BLaER1 treated with 17β-estradiol and CSF1 and Interleukin-3, amounts not matched to agents 10 nM and 100 nM (cell line): ENCODE data around the gene USP7.
A peak's percentile ranks its signal among the peaks of the same experiment; 100 is the strongest.

Experiments used
- H3K27ac ChIP-seq, 11 experiments: shearing (Covaris generic); formaldehyde crosslinking; 2 replicates each; pipeline ENCODE4 v1.8.1; 2022
- H3K27me3 ChIP-seq, 11 experiments: shearing (Covaris generic); formaldehyde crosslinking; 2 replicates each; pipeline ENCODE4 v1.8.1; 2022
- H3K36me3 ChIP-seq, 11 experiments: shearing (Covaris generic); formaldehyde crosslinking; 2 replicates each; pipeline ENCODE4 v1.8.1; 2022
- H3K4me1 ChIP-seq, 10 experiments: shearing (Covaris generic); formaldehyde crosslinking; 2 replicates each; pipeline ENCODE4 v1.8.1; 2022
- H3K4me2 ChIP-seq, 11 experiments: shearing (Covaris generic); formaldehyde crosslinking; 2 replicates each; pipeline ENCODE4 v1.8.1; 2022
- H3K4me3 ChIP-seq, 10 experiments: shearing (Covaris generic); formaldehyde crosslinking; 2 replicates each; pipeline ENCODE4 v1.8.1; 2022
- H3K9ac ChIP-seq, 11 experiments: shearing (Covaris generic); formaldehyde crosslinking; 2 replicates each; pipeline ENCODE4 v1.8.1; 2022
- H3K9me3 ChIP-seq, 11 experiments: shearing (Covaris generic); formaldehyde crosslinking; replicated peaks in 1 of 11; 2 replicates each; pipeline ENCODE4 v1.8.1; 2022
- H4K20me1 ChIP-seq, 11 experiments: shearing (Covaris generic); formaldehyde crosslinking; 2 replicates each; pipeline ENCODE4 v1.8.1; 2022
- Cebpa-rat ChIP-seq, 11 experiments: shearing (Covaris generic); IDR thresholded peaks; 2 replicates each; pipeline ENCODE4 v1.8.1; 2022

The USP7 gene

DNA sequence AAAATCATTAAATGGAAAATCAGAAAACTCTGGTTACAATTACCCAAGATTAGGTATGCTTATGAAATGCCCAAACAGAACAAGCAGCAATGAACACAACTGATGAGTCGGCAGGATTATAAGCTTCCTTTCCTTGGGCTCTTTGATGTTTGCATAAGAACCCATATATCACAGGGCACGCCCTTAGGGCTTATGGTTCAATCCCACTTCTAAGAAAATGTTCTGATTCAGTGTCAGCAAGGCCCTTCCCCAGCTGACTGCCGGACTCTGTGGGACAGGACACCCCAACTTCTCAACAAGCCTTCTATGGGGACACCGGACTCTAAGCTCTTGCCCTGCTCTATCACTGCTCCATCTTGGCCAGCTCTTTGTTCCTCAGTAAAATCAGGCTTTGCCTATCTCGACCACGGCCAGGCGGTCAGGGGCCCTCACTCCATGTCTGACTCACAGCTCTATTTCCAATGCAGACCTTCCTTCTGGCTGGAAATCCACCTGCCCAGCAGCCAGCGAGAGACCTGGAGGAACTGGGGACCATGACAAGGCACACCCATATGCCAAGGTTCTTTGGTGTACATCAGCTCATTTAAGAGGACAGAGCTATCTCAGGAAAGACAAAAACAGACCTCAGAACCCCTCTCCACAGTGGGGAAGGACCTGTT lies 54.8 kb downstream of the USP7 start:
- Histone ChIP-seq H3K36me3 (peaks cover 100% of the 10 kb centered on the region in 11 experiments), H3K4me2 (peak overlapping the region in 3 of 11 experiments; percentile 18 to 30 (median 23); a peak in 3 of 22 replicates), H3K9me3 (no peaks in the 10 kb centered on the region), H3K4me3 (no peak overlapping the region), H3K9ac (no peak overlapping the region), H3K27me3 (no peaks in the 10 kb centered on the region), H3K27ac (peak overlapping the region in 2 of 11 experiments; percentile 8 to 39; a peak in 3 of 22 replicates), H3K4me1 (peaks cover 3 to 25% (median 14%) of the 10 kb centered on the region in 10 experiments; a peak in 17 of 20 replicates), H4K20me1 (peaks cover 73 to 100% (median 100%) of the 10 kb centered on the region in 11 experiments; a peak in 21 of 22 replicates)
- no peak for TF ChIP-seq Cebpa-rat (IDR thresholded peaks at IDR 0.05)

DNA sequence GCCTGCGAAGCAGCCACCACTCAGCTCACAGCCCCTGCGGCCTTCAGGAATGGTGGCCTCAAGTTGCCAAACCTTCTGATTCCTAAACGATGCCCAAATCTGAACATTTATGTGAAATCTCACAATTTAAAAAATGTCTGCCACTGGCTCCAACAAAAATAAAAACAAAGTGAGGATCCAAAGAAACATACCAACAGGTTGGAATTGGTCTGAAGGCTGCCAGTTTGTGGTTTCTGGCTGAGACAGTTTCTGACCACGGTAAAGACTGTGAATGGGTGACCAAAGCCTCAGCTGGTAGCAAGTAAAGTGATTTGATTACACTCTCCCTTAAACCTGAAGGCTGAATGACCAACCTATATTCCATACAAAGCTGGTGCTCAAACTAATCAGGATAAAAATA lies 56.6 kb downstream of the USP7 start:
- Histone ChIP-seq H3K36me3 (peaks cover 100% of the 10 kb centered on the region in 11 experiments), H3K9ac (peak overlapping the region in 2 of 11 experiments; percentile 3 to 10; a peak in 1 of 22 replicates), H3K27me3 (no peaks in the 10 kb centered on the region), H3K4me3 (no peak overlapping the region), H3K27ac (no peak overlapping the region; a peak in 1 of 22 replicates), H4K20me1 (peaks cover 58 to 99% (median 87%) of the 10 kb centered on the region in 11 experiments; a peak in 21 of 22 replicates), H3K4me1 (peaks cover 0 to 19% (median 7%) of the 10 kb centered on the region in 10 experiments; a peak in 11 of 20 replicates), H3K9me3 (no peaks in the 10 kb centered on the region), H3K4me2 (no peak overlapping the region)
- no peak for TF ChIP-seq Cebpa-rat (IDR thresholded peaks at IDR 0.05)

DNA sequence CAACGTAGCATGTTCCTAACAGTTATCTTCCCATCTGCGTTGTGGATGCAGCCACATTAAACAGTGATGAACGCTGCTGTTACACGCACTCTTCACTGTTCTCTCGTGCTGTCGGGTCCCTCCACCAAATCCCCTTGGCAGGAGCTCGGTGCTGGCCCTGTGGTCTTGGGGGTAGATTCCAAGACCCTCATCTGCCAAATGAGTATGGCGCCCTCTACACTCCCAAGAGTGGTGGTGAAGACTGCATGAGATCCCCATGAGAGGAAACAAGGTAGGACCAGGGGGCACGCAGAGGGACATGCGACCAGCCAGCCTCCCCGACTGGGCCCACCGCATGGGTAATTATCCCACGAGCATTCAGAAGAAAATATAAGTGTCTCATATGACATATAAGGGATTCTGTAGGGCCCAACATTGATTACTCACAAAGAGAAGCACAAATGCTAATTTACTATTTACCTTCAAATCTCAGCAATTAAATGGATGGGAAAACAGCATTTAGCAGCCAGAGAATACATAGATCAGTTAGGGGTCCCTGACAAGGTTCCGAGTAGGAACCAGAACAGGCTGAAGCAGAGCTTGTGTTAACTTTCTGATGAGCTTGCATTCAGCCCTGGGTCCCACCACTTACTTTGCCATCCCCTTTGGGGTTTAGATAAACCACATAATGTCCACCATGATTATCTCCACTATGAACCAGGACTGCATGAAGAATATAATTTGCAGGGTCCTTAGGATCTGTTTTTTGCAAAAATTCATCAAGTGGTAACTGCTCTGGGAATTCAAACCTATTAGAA lies 57.7 kb downstream of the USP7 start:
- TF ChIP-seq Cebpa-rat (IDR thresholded peaks at IDR 0.05) = no peak
- peaks cover 0 to 19% (median 5%) of the 10 kb centered on the region in 10 experiments; a peak in 11 of 20 replicates for H3K4me1 ChIP-seq
- no peak overlapping the region for H3K27ac ChIP-seq
- H4K20me1 ChIP-seq = peaks cover 47 to 99% (median 83%) of the 10 kb centered on the region in 11 experiments; a peak in 21 of 22 replicates
- no peak overlapping the region for H3K4me2 ChIP-seq
- H3K27me3 ChIP-seq = no peaks in the 10 kb centered on the region
- H3K9ac ChIP-seq = no peak overlapping the region
- peaks cover 100% of the 10 kb centered on the region in 11 experiments for H3K36me3 ChIP-seq
- no peak overlapping the region for H3K4me3 ChIP-seq
- H3K9me3 ChIP-seq = no peaks in the 10 kb centered on the region

DNA sequence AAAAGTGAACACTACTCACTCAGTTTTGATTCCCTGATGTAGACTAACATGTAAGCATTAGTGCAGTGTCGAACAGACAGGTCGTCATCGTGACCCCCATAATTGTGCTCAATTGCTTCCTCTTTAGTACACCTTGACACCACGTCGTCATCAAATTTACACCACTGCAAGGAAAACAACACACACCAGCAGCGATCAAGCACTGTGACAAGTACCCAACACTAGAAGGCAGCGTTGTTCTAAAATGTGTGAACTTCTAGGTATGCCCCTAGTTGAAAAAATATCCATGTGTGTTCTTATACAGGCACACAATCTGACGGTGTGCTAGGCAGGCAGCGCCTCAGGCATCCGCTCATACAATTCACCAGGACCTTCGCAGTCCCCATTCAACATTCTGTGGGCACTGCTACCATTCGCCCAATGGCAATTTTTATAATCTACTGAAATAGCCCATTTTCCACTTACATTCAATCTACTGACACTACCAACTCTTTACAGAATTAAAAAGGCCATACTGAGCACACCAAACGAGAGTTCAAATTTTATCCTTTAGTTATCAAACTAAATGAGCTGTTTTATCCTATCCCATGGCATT lies 58.4 kb downstream of the USP7 start:
- peaks cover 0 to 19% (median 4%) of the 10 kb centered on the region in 10 experiments; a peak in 10 of 20 replicates for H3K4me1 ChIP-seq
- no peak for TF ChIP-seq Cebpa-rat (IDR thresholded peaks at IDR 0.05)
- no peak overlapping the region for H3K4me2 ChIP-seq
- no peak overlapping the region for H3K9ac ChIP-seq
- H3K27ac ChIP-seq = no peak overlapping the region
- peaks cover 100% of the 10 kb centered on the region in 11 experiments for H3K36me3 ChIP-seq
- no peaks in the 10 kb centered on the region for H3K27me3 ChIP-seq
- H3K9me3 ChIP-seq = no peaks in the 10 kb centered on the region
- H4K20me1 ChIP-seq = peaks cover 41 to 97% (median 80%) of the 10 kb centered on the region in 11 experiments; a peak in 21 of 22 replicates
- H3K4me3 ChIP-seq = no peak overlapping the region

DNA sequence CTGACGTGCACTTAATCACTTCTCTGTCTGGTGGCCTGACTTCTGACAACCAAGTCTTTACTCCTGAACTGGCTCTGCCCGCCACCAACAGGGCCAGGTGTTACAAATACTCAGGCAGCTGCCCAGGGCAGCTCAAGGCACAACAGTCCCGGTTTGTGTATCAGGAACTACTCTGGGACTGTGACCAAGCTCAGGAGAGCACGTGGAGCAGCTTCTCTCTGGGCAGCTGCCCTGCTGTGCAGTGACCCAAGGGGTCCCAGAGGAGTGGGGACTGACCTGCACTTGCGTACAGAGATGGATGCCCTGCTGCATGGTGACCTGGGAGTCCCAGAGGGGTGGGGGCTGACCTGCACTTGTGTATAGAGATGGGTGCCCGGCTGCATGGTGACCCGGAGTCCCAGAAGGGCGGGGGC lies 59.7 kb downstream of the USP7 start:
- TF ChIP-seq Cebpa-rat (IDR thresholded peaks at IDR 0.05) = no peak
- no peak overlapping the region for H3K27ac ChIP-seq
- peaks cover 100% of the 10 kb centered on the region in 11 experiments for H3K36me3 ChIP-seq
- peaks cover 0 to 8% (median 2%) of the 10 kb centered on the region in 10 experiments; a peak in 10 of 20 replicates for H3K4me1 ChIP-seq
- no peaks in the 10 kb centered on the region for H3K9me3 ChIP-seq
- H3K9ac ChIP-seq = no peak overlapping the region
- H4K20me1 ChIP-seq = peaks cover 33 to 95% (median 77%) of the 10 kb centered on the region in 11 experiments; a peak in 21 of 22 replicates
- H3K4me3 ChIP-seq = no peak overlapping the region
- no peaks in the 10 kb centered on the region for H3K27me3 ChIP-seq
- no peak overlapping the region for H3K4me2 ChIP-seq

DNA sequence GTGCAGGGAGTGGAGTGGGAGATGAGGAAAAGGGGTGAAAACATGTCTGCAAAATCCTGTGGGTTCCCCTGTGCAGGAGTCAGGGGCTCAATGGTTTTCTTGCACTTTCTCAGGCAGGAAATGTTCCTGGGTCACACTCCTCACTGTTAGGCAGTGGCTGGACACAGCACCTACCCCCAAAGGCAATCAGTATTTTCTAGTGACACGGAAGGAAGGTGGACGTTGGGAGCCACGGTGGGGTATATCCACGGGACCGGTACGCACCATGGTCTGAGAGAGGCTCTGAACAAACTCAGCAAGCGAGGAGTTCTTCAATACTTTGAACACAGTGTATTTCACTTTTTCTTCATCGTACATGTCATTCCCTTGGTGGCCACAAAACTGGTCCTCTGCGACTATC lies 60.7 kb downstream of the USP7 start:
- TF ChIP-seq Cebpa-rat (IDR thresholded peaks at IDR 0.05) = no peak
- Histone ChIP-seq H3K4me2 (no peak overlapping the region), H3K9ac (no peak overlapping the region), H3K9me3 (no peaks in the 10 kb centered on the region), H3K4me3 (no peak overlapping the region), H3K27ac (no peak overlapping the region), H3K36me3 (peaks cover 100% of the 10 kb centered on the region in 11 experiments), H4K20me1 (peaks cover 28 to 95% (median 71%) of the 10 kb centered on the region in 11 experiments; a peak in 21 of 22 replicates), H3K27me3 (no peaks in the 10 kb centered on the region), H3K4me1 (no peaks in the 10 kb centered on the region)

DNA sequence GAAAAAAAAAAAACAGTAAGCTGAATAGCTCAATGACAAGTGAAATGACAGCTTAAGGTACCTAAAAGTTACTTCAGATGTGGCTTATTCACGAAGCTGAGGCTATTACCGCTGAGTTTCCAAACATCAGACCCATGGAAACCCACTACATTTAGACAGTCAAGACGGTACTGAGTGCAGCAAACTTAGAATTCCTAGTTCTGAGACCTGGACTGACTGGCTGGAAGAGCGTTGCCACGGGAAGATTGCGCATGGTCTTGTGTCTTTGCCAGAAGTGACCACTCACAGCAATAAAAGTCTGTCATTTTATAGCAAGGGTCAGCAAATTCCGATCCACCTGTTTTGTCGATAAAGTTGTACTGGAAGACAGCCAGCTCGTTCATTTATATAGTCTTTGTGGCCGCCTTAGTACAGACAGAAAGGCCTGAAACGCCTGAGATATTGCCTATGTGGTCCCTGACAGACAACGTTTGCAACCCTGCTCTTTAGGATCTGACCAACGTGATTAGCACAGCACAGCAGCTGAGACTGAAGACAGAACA lies 62.3 kb downstream of the USP7 start:
- Histone ChIP-seq H3K4me1 (peaks cover 0 to 10% (median 0%) of the 10 kb centered on the region in 10 experiments; a peak in 2 of 20 replicates), H3K36me3 (peaks cover 99 to 100% (median 100%) of the 10 kb centered on the region in 11 experiments), H3K27ac (no peak overlapping the region), H3K27me3 (no peaks in the 10 kb centered on the region), H3K9ac (no peak overlapping the region), H3K9me3 (no peaks in the 10 kb centered on the region), H4K20me1 (peaks cover 26 to 93% (median 55%) of the 10 kb centered on the region in 11 experiments; a peak in 21 of 22 replicates), H3K4me2 (no peak overlapping the region), H3K4me3 (no peak overlapping the region)
- TF ChIP-seq Cebpa-rat (IDR thresholded peaks at IDR 0.05) = no peak

DNA sequence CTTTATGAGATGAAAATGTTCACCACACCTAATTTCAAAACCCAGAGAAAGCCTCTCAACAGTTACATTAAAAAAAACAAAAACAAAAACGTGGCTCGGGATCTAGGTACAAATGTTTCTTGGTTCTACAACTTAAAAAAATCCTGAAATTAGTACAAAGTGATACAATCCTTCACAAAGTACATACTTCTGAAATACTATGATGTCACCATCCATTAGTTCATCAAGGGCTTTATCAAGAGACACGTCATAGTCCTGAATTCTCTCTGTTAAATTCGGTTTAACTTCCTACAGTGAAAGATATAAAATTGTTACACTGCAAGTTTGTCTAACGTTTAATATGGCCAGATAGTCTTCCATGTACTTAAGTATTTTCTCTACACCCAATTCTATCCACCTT lies 63.4 kb downstream of the USP7 start:
- no peak overlapping the region for H3K4me2 ChIP-seq
- H3K4me1 ChIP-seq = peaks cover 0 to 10% (median 0%) of the 10 kb centered on the region in 10 experiments; a peak in 5 of 20 replicates
- H3K4me3 ChIP-seq = no peak overlapping the region
- H4K20me1 ChIP-seq = peaks cover 16 to 93% (median 47%) of the 10 kb centered on the region in 11 experiments; a peak in 21 of 22 replicates
- H3K9ac ChIP-seq = no peak overlapping the region
- no peaks in the 10 kb centered on the region for H3K9me3 ChIP-seq
- no peaks in the 10 kb centered on the region for H3K27me3 ChIP-seq
- no peak overlapping the region for H3K27ac ChIP-seq
- TF ChIP-seq Cebpa-rat (IDR thresholded peaks at IDR 0.05) = no peak
- peaks cover 99 to 100% (median 100%) of the 10 kb centered on the region in 11 experiments for H3K36me3 ChIP-seq
